Measurements from ENCODE around the gene LRRC46.
A peak's percentile ranks its signal among the peaks of the same experiment; 100 is the strongest.

DNA sequence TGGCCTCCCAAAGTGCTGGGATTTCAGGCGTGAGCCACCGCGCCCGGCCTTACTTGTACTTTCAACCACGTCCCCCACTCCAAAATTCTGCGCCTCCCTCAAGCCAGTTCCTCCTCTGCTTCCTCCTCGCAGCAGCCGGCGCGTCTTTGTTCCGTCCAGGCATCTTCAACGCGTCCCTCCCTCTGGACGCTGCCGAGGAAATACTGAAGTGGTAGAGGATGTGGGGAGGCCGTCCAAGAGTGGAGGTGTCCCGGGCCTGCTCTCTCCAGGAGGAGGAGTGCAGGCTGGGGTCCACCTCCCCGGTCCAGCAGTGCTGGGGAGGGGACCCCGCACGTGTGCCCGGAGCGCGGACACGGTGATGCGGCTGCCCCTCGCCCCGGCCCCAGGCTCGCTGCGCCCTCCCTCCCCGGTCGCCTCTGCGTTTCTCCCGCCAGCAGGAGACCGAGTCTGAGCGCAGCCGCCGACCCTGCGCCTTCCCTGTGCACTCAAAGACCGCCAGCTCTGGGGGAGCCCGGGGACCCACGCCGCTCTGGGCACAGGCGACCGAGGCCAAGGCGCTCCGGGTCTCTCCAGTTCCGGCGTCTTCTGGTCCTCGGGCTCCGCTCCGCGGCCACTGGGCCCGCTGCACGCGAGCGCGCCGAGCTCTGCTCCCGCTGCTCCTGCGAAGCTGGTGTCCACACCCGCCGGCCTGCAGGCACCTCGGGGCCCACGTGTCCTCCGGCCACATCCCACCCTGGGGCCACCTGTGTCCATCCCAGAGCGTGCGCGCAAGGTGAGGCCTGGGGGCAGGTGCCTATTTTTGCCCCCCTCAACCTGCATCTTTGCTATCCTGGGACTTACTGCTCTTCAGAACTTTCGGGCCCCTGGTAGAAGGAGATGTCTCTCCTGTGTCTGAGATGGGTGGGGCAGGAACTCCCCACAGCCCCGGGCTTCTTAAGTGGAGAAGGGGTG lies 41.6 kb upstream of the LRRC46 start:
- peak; percentile 87 for TF ChIP-seq EZH2 (IDR thresholded peaks at IDR 0.05)
- TF ChIP-seq POLR2AphosphoS5 (IDR thresholded peaks at IDR 0.05; ENCODE audit: borderline replicate concordance, low read depth, low read length), result no peak
